ENCODE results near the gene NTRK1. TPM values are rescaled to one million over a fixed set of nuclear protein-coding genes. Genes with fewer than 3 reads are reported as not detected.
A peak's percentile ranks its signal among the peaks of the same experiment; 100 is the strongest.

Gene NTRK1
- total RNA-seq: under 1 TPM in 1 of 2 experiments, not detected in 1; 0.67 TPM

- Mint-ChIP-seq H3K9me3 (no peaks in the 10 kb centered on the region), H3K36me3 (ENCODE audit: low read depth) (no peaks in the 10 kb centered on the region), H3K27ac (no peak within 1 kb of the TSS), H3K4me1 (ENCODE audit: low read depth) (peaks cover 23% of the 10 kb centered on the region), H3K27me3 (ENCODE audit: low read depth) (peaks cover 57% of the 10 kb centered on the region), H3K4me3 (peak within 1 kb of the TSS; percentile 64)
- peak; percentile 43 for DNase-seq
- intact Hi-C loops (cut with micrococcal nuclease): loop anchor here (1.0 to 5.0 kb wide), 8 partner anchors 13 to 172 kb away; partner anchors contain the start of gene CRABP2
- CTCF ChIA-PET: interaction anchor here (0.7 to 10.2 kb wide), 33 partner anchors 12 to 237 kb away, joined by 3 to 177 read pairs (median 6); partner anchors contain the start of genes ISG20L2, METTL25B and PEAR1
Measured at GRCh38 chr1:156860628-156861423, at the start of gene NTRK1. TSS of gene NTRK1 (plus strand) at chr1:156860865. CDS start at chr1:156860935, 70 bp downstream.

DNA sequence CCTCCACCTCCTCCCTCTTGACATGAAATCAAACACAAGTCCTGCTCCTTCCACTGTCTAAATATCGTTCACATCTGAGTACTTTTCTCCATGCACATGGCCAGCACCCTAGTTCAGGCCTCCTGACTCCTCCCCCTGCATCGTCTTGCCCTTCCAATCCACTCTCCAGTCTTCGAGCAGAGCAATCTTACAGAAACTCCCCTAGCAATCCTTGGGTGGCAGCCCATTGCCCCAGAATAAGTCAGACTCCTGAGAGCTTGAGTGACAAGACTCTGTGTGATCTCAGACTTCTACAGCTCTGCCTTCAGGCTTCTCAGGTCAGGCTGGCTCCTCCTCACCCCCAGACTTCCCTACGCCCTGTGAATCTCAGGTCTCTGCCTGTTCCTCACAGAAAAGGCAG, 49.5 kb upstream of the NTRK1 start:
- intact Hi-C loops (cut with micrococcal nuclease): no loop called here
- H3K4me1 Mint-ChIP-seq (ENCODE audit: low read depth): peaks cover 73% of the 10 kb centered on the region
- CTCF ChIA-PET: interaction anchor here (0.6 kb wide), 1 partner anchor 14 kb away, joined by 3 read pairs; no protein-coding TSS in a partner anchor
- H3K4me3 Mint-ChIP-seq: peak overlapping the region; percentile 17
- no peak for DNase-seq
- H3K27me3 Mint-ChIP-seq (ENCODE audit: low read depth): no peaks in the 10 kb centered on the region
- no peaks in the 10 kb centered on the region for H3K9me3 Mint-ChIP-seq
- H3K36me3 Mint-ChIP-seq (ENCODE audit: low read depth): peaks cover 87% of the 10 kb centered on the region
- peak overlapping the region; percentile 28 for H3K27ac Mint-ChIP-seq

GRCh38 chr1:156812293-156812990, 48.2 kb upstream of the NTRK1 start:
- peak overlapping the region; percentile 93 for H3K4me3 Mint-ChIP-seq

DNA sequence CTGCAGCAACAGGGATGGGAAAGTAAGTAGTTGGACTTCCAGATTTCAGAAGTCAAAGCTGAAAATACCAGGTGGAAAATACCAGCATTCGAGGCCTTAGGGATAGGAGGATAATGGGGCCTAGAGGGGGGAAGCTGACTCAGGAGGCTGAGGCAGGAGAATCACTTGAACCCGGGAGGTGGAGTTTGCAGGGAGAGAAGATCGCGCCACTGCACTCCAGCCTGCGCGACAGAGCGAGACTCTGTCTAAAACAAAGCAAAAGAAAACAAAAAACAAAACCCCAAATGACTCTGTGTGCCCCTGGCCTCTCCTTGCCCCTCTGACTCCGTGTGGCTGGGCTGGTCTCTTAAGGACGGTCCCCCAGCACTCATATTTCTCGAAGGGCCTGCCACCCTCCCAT, 47.4 kb upstream of the NTRK1 start:
- Mint-ChIP-seq H3K4me3 (peak overlapping the region; percentile 93), H3K9me3 (no peaks in the 10 kb centered on the region), H3K4me1 (ENCODE audit: low read depth) (peaks cover 68% of the 10 kb centered on the region), H3K36me3 (ENCODE audit: low read depth) (peaks cover 73% of the 10 kb centered on the region), H3K27ac (peak overlapping the region; percentile 100), H3K27me3 (ENCODE audit: low read depth) (no peaks in the 10 kb centered on the region)
- DNase-seq: no peak
- CTCF ChIA-PET: interaction anchor here (0.9 to 3.4 kb wide), 12 partner anchors 8 to 123 kb away, joined by 3 to 18 read pairs (median 4); partner anchors contain the start of genes INSRR and NTRK1
- intact Hi-C loops (cut with micrococcal nuclease): no loop called here

More at GRCh38 chr1:156812293-156812990, 48.2 kb upstream of the NTRK1 start:
- H3K36me3 Mint-ChIP-seq (ENCODE audit: low read depth): peaks cover 81% of the 10 kb centered on the region
- H3K4me1 Mint-ChIP-seq (ENCODE audit: low read depth): peaks cover 74% of the 10 kb centered on the region
- H3K27me3 Mint-ChIP-seq (ENCODE audit: low read depth): no peaks in the 10 kb centered on the region
- CTCF ChIA-PET: interaction anchor here (0.6 to 3.4 kb wide), 6 partner anchors 10 to 78 kb away, joined by 3 to 9 read pairs (median 4); no protein-coding TSS in a partner anchor
- intact Hi-C loops (cut with micrococcal nuclease): no loop called here
- no peak for DNase-seq
- no peaks in the 10 kb centered on the region for H3K9me3 Mint-ChIP-seq
- peak overlapping the region; percentile 100 for H3K27ac Mint-ChIP-seq

DNA sequence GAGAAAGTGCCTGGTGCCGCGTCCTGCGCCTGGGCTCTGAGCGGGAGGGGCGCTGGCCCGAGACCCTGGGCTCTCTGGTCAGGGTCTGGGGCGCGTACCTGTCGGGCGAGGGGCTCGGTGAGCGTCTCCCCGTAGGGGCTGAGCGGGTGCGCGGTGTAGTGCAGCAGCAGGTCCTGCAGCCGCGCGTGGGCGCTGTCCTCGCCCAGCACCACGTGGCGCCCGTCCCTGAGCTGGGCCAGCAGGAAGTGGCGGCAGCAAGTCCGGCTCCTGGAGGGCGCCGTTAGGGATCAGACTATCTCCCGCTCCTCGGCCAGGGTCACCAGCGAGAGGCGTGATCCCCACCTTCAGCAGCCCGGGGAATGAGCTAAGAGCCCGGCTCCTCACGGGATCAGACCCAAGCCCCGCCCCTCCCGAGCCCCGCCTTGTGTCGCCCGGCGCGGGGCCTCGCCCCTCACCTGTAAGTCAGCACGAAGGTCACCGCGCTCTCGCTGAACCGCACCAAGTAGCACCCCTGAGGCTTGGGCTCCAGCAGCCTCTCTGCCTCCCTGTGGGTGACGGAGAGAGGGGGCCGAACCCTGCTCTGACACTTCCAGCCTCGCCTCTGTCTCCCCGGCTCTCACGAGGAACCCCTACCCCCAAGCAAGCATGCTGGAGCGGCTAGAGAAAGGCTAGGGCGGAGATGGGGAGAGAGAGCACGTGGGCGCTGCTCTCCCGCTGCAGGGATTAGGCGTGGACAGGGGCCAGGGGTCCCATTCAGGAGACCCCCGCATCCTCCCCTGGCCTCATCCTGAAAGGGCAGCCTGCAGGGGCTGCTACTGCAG, 46.7 kb upstream of the NTRK1 start:
- intact Hi-C loops (cut with micrococcal nuclease): no loop called here

DNA sequence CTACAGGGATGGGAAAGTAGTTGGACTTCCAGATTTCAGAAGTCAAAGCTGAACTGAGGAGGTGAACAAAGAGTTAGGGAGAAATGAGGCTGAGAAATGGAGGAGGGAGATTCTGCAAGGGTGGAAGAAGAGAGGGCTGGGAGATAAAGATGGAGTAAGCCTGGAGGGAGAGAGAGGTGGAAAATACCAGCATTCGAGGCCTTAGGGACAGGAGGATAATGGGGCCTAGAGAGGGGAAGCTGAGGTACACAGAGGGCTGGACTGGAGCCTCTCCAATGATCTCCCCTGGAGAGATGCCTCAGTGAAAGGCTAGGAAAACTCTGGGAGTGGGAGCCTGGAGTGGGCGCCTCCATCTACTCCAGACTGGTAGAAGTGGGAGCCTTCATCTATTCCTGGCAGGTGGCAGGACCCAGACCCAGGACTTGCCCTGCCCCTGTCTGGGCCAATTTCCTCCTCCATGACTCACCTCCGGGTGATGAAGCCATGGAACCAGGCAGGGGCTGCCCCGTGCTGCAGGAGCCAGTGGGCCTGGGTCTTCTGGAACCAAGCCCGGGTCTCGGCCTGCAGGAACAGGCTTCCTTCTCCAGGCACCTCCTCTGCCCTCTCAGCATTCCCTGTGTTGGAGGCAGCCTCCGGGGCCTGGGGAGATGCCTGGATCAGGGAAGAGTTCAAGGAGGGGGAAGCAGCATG, 45.9 kb upstream of the NTRK1 start:
- no peaks in the 10 kb centered on the region for H3K9me3 Mint-ChIP-seq
- H3K36me3 Mint-ChIP-seq (ENCODE audit: low read depth): peaks cover 60% of the 10 kb centered on the region
- CTCF ChIA-PET: interaction anchor here (0.7 to 3.4 kb wide), 12 partner anchors 8 to 125 kb away, joined by 3 to 18 read pairs (median 4); partner anchors contain the start of genes INSRR and NTRK1
- H3K27me3 Mint-ChIP-seq (ENCODE audit: low read depth): no peaks in the 10 kb centered on the region
- peak overlapping the region; percentile 93 for H3K4me3 Mint-ChIP-seq
- peak overlapping the region; percentile 100 for H3K27ac Mint-ChIP-seq
- H3K4me1 Mint-ChIP-seq (ENCODE audit: low read depth): peaks cover 56% of the 10 kb centered on the region
- DNase-seq: peak; percentile 77
- intact Hi-C loops (cut with micrococcal nuclease): loop anchor here (1.0 to 5.0 kb wide), 2 partner anchors 46 to 323 kb away; partner anchors contain the start of genes ETV3 and NTRK1

More for the DNA sequence above, 46.7 kb upstream of the NTRK1 start:
- Mint-ChIP-seq H3K4me3 (peak overlapping the region; percentile 93), H3K27me3 (ENCODE audit: low read depth) (no peaks in the 10 kb centered on the region), H3K36me3 (ENCODE audit: low read depth) (peaks cover 66% of the 10 kb centered on the region), H3K27ac (peak overlapping the region; percentile 100), H3K9me3 (no peaks in the 10 kb centered on the region), H3K4me1 (ENCODE audit: low read depth) (peaks cover 62% of the 10 kb centered on the region)
- peak; percentile 77 for DNase-seq
- CTCF ChIA-PET: interaction anchor here (0.7 to 3.4 kb wide), 12 partner anchors 8 to 124 kb away, joined by 3 to 18 read pairs (median 4); partner anchors contain the start of genes INSRR and NTRK1

DNA sequence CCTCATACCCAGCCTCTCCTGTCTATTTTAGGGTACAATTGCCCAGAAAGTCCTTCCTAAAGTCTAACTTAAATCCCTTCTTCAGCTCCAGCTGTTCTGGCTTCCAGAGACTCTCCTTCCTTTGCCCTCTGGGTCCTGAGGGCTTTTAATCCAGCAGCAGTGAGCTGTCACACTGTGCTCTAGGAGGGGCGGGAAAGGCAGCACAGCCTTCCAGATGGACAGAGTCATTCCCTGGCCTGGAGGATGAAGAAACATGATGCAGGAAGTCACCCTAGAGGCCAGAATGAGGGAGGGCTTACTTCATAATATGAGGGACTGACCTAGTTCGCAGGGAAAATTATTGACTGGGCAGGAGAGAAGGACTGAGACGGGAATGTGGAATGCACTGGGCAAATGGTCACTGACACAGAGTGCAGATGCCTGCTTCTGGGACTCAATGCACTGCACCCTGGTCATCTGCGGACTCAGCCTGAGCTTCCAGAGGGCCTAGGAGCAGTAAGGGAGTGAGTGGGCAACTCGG, 45.3 kb upstream of the NTRK1 start:
- no peaks in the 10 kb centered on the region for H3K9me3 Mint-ChIP-seq
- H3K36me3 Mint-ChIP-seq (ENCODE audit: low read depth): peaks cover 56% of the 10 kb centered on the region
- peak overlapping the region; percentile 93 for H3K4me3 Mint-ChIP-seq
- CTCF ChIA-PET: interaction anchor here (1.2 to 2.9 kb wide), 7 partner anchors 20 to 89 kb away, joined by 3 to 18 read pairs (median 4); partner anchors contain the start of genes INSRR and NTRK1
- intact Hi-C loops (cut with micrococcal nuclease): loop anchor here (1.0 to 5.0 kb wide), 2 partner anchors 45 to 322 kb away; partner anchors contain the start of genes ETV3 and NTRK1
- H3K27ac Mint-ChIP-seq: peak overlapping the region; percentile 100
- H3K27me3 Mint-ChIP-seq (ENCODE audit: low read depth): no peaks in the 10 kb centered on the region
- no peak for DNase-seq
- peaks cover 55% of the 10 kb centered on the region for H3K4me1 Mint-ChIP-seq (ENCODE audit: low read depth)

DNA sequence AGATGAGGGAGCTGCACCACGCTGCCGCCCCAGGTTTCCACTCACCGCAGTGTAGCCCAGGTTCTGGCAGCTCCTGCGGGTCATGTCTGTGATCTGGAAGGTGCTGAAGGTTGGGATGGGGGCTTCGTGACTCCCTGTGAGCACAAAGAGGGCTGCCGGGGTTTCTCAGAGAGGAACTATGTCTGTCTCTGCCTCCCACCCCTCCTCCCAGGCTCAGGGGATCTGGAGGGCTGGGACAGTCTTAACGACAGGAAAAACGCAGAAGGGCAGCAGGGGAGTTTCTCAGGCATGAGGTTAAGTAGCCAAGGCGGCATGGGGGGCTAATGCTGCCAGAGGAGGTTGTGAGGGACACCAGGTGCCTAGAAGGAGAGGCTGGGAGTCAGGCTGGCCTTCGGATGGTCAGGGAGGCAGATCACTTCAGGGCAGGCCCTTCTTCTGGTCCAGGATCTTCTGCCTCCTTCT, 44.7 kb upstream of the NTRK1 start:
- H3K4me3 Mint-ChIP-seq: peak overlapping the region; percentile 93
- intact Hi-C loops (cut with micrococcal nuclease): loop anchor here (1.0 to 5.0 kb wide), 9 partner anchors 9 to 321 kb away; partner anchors contain the start of genes ETV3, HDGF, ISG20L2 and METTL25B
- H3K27me3 Mint-ChIP-seq (ENCODE audit: low read depth): no peaks in the 10 kb centered on the region
- H3K9me3 Mint-ChIP-seq: no peaks in the 10 kb centered on the region
- peaks cover 52% of the 10 kb centered on the region for H3K4me1 Mint-ChIP-seq (ENCODE audit: low read depth)
- peaks cover 54% of the 10 kb centered on the region for H3K36me3 Mint-ChIP-seq (ENCODE audit: low read depth)
- peak overlapping the region; percentile 100 for H3K27ac Mint-ChIP-seq
- CTCF ChIA-PET: interaction anchor here (1.2 to 3.0 kb wide), 8 partner anchors 20 to 90 kb away, joined by 3 to 13 read pairs (median 4); no protein-coding TSS in a partner anchor
- DNase-seq: no peak

- Mint-ChIP-seq H3K36me3 (ENCODE audit: low read depth) (peaks cover 47% of the 10 kb centered on the region), H3K27me3 (ENCODE audit: low read depth) (no peaks in the 10 kb centered on the region), H3K4me3 (peak within 1 kb of the TSS; percentile 93), H3K4me1 (ENCODE audit: low read depth) (peaks cover 51% of the 10 kb centered on the region), H3K27ac (peak within 1 kb of the TSS; percentile 100), H3K9me3 (no peaks in the 10 kb centered on the region)
- DNase-seq: peak; percentile 98
- CTCF ChIA-PET: interaction anchor here (0.9 to 3.0 kb wide), 8 partner anchors 21 to 127 kb away, joined by 3 to 10 read pairs (median 4); no protein-coding TSS in a partner anchor
- intact Hi-C loops (cut with micrococcal nuclease): loop anchor here (1.0 to 5.0 kb wide), 8 partner anchors 9 to 321 kb away; partner anchors contain the start of genes ETV3, HDGF, ISG20L2 and METTL25B
Measured at GRCh38 chr1:156816561-156817328, 43.9 kb upstream of the NTRK1 start, which contains the start of gene SH2D2A. TSS of gene SH2D2A (minus strand) at chr1:156816848. CDS start at chr1:156816708, 140 bp downstream.

- Mint-ChIP-seq H3K4me1 (ENCODE audit: low read depth) (peaks cover 25% of the 10 kb centered on the region), H3K4me3 (no peak overlapping the region), H3K27ac (no peak overlapping the region), H3K36me3 (ENCODE audit: low read depth) (no peaks in the 10 kb centered on the region), H3K27me3 (ENCODE audit: low read depth) (no peaks in the 10 kb centered on the region), H3K9me3 (no peaks in the 10 kb centered on the region)
- intact Hi-C loops (cut with micrococcal nuclease): no loop called here
- CTCF ChIA-PET: interaction anchor here (0.6 to 6.0 kb wide), 11 partner anchors 8 to 178 kb away, joined by 3 to 40 read pairs (median 4); partner anchors contain the start of genes INSRR and NTRK1
- peak; percentile 67 for DNase-seq
Measured at GRCh38 chr1:156821801-156822200, 38.9 kb upstream of the NTRK1 start.

Measured in activated naive CD4-positive, alpha-beta T cell treated with anti-CD3 and anti-CD28 coated beads for 36 hours (primary cell).